ENCODE measurements around the gene C1GALT1C1L.
"Not testable (repeated sequence)": the region's sequence is repeated elsewhere in the genome, so short reads cannot be mapped to it uniquely, and the experiment has no call there.

C1GALT1C1L gene

GRCh38 chr2:43676322-43677050 lies at the start of gene C1GALT1C1L:
TSS of gene C1GALT1C1L (minus strand) at chr2:43676429. CDS start at chr2:43676322, 107 bp downstream.
- DNase-seq = no peak

- no peak for DNase-seq
Observed at GRCh38 chr2:43725711-43726246, 49.5 kb upstream of the C1GALT1C1L start.

GRCh38 chr2:43724728-43725526 lies 48.7 kb upstream of the C1GALT1C1L start:
- no peak for DNase-seq

- no peak for DNase-seq
Observed at GRCh38 chr2:43718530-43719124, 42.4 kb upstream of the C1GALT1C1L start.

- DNase-seq = no peak
Observed at GRCh38 chr2:43717322-43717721, 41.1 kb upstream of the C1GALT1C1L start.

- DNase-seq = no peak
Observed at GRCh38 chr2:43715300-43716098, 39.3 kb upstream of the C1GALT1C1L start.

- DNase-seq = no peak
Observed at GRCh38 chr2:43714164-43714563, 37.9 kb upstream of the C1GALT1C1L start.

- DNase-seq = no peak
Observed at GRCh38 chr2:43710866-43711265, 34.6 kb upstream of the C1GALT1C1L start.

- no peak for DNase-seq
Observed at GRCh38 chr2:43708891-43709290, 32.7 kb upstream of the C1GALT1C1L start.

- no peak for DNase-seq
Observed at GRCh38 chr2:43708178-43708577, 31.9 kb upstream of the C1GALT1C1L start.

GRCh38 chr2:43707255-43708015 lies 31.2 kb upstream of the C1GALT1C1L start:
- DNase-seq = no peak

GRCh38 chr2:43701111-43701510 lies 24.9 kb upstream of the C1GALT1C1L start:
- no peak for DNase-seq

- DNase-seq = no peak
Observed at GRCh38 chr2:43699761-43700160, 23.5 kb upstream of the C1GALT1C1L start.

GRCh38 chr2:43698140-43698539 lies 21.9 kb upstream of the C1GALT1C1L start:
- DNase-seq = not testable (repeated sequence)

- no peak for DNase-seq
Observed at GRCh38 chr2:43692428-43692994, 16.3 kb upstream of the C1GALT1C1L start.

GRCh38 chr2:43689999-43690398 lies 13.8 kb upstream of the C1GALT1C1L start:
- no peak for DNase-seq

GRCh38 chr2:43685357-43685756 lies 9.1 kb upstream of the C1GALT1C1L start:
- no peak for DNase-seq

- not testable (repeated sequence) for DNase-seq
Observed at GRCh38 chr2:43677783-43678182, 1.6 kb upstream of the C1GALT1C1L start.

- no peak for DNase-seq
Observed at GRCh38 chr2:43675646-43676321, 445 bp downstream of the C1GALT1C1L start.

- no peak for DNase-seq
Observed at GRCh38 chr2:43657241-43657640, 19.0 kb downstream of the C1GALT1C1L start.

GRCh38 chr2:43653506-43653905 lies 22.7 kb downstream of the C1GALT1C1L start:
- no peak for DNase-seq

All from activated effector memory CD4-positive, alpha-beta T cell treated with Interleukin-2 at 50 U/mL for 16 hours (primary cell).